Activated CD4-positive, CD25-positive, alpha-beta regulatory T cell (primary cell): ENCODE measurements around the gene INTS6L.
"Not testable (repeated sequence)": the region's sequence is repeated elsewhere in the genome, so short reads cannot be mapped to it uniquely, and the experiment has no call there.

ENCODE experiments used
- DNase-seq, 4 experiments: peaks; one replicate each; lab custom pipeline; 2025; lab: John Stamatoyannopoulos, UW

The INTS6L gene

GRCh38 chrX:135528254-135528653 is 7.8 kb downstream of the INTS6L start:
- DNase-seq: no peak

GRCh38 chrX:135528756-135529155 is 8.3 kb downstream of the INTS6L start:
- DNase-seq: no peak

- DNase-seq: no peak
These were observed 9.6 kb downstream of the INTS6L start for GRCh38 chrX:135530097-135530496.

- no peak for DNase-seq
These were observed 11.4 kb downstream of the INTS6L start for GRCh38 chrX:135531813-135532212.

GRCh38 chrX:135535077-135535940 is 14.8 kb downstream of the INTS6L start:
- no peak for DNase-seq

- no peak for DNase-seq
These were observed 16.4 kb downstream of the INTS6L start for GRCh38 chrX:135536877-135537276.

- DNase-seq: no peak
These were observed 20.9 kb downstream of the INTS6L start for GRCh38 chrX:135541351-135541750.

- DNase-seq: no peak
These were observed 22.7 kb downstream of the INTS6L start for GRCh38 chrX:135543172-135543571.

GRCh38 chrX:135543924-135544323 is 23.5 kb downstream of the INTS6L start:
- peak in 2 of 4 experiments; percentile 1 for DNase-seq

- no peak for DNase-seq
These were observed 24.0 kb downstream of the INTS6L start for GRCh38 chrX:135544338-135544948.

GRCh38 chrX:135547767-135548166 is 27.3 kb downstream of the INTS6L start:
- DNase-seq: no peak

GRCh38 chrX:135549519-135549918 is 29.1 kb downstream of the INTS6L start:
- no peak for DNase-seq

- DNase-seq: no peak
These were observed 35.6 kb downstream of the INTS6L start for GRCh38 chrX:135556055-135556454.

- no peak for DNase-seq
These were observed 36.9 kb downstream of the INTS6L start for GRCh38 chrX:135557344-135557743.

- no peak for DNase-seq
These were observed 52.0 kb downstream of the INTS6L start for GRCh38 chrX:135572436-135572835.

GRCh38 chrX:135581496-135581895 is 61.0 kb downstream of the INTS6L start:
- no peak for DNase-seq

- no peak for DNase-seq
These were observed 64.7 kb downstream of the INTS6L start for GRCh38 chrX:135585153-135585552.

GRCh38 chrX:135591871-135592270 is 71.4 kb downstream of the INTS6L start:
- DNase-seq: no peak

GRCh38 chrX:135594049-135594448 is 73.6 kb downstream of the INTS6L start:
- not testable (repeated sequence) for DNase-seq

GRCh38 chrX:135594453-135594852 is 74.0 kb downstream of the INTS6L start:
- not testable (repeated sequence) for DNase-seq

GRCh38 chrX:135595543-135595942 is 75.1 kb downstream of the INTS6L start:
- no peak for DNase-seq

GRCh38 chrX:135596495-135596894 is 76.0 kb downstream of the INTS6L start:
- peak; percentile 0 to 5 (median 1) for DNase-seq

- no peak for DNase-seq
These were observed 85.4 kb downstream of the INTS6L start for GRCh38 chrX:135605906-135606305.
